ENCODE results near the gene LELP1.

Gene LELP1

GRCh38 chr1:153251087-153251486 lies 47.9 kb downstream of the LELP1 start:
- no peak overlapping the region for H3K4me2 ChIP-seq (ENCODE audit: insufficient read depth, low read length)
- TF ChIP-seq CTCF (IDR thresholded peaks at IDR 0.05; ENCODE audit: borderline replicate concordance, extremely low read depth, low read length, poor library complexity, severe bottlenecking) (no peak), EZH2 (IDR thresholded peaks at IDR 0.05; ENCODE audit: borderline replicate concordance, low read depth, low read length, severe bottlenecking) (no peak)
- H4K20me1 ChIP-seq (ENCODE audit: insufficient read depth, low read length) = no peaks in the 10 kb centered on the region
- no peaks in the 10 kb centered on the region for H3K4me1 ChIP-seq (ENCODE audit: insufficient read depth, low read length)
- no peaks in the 10 kb centered on the region for H3K36me3 ChIP-seq (ENCODE audit: insufficient read depth, low read length)
- H3K27ac ChIP-seq (ENCODE audit: low read length) = no peak overlapping the region
- no peak overlapping the region for H2AFZ ChIP-seq (ENCODE audit: low read depth, low read length)
- ATAC-seq (ENCODE audit: insufficient read depth, low read depth) = no peak
- no peaks in the 10 kb centered on the region for H3K9me3 ChIP-seq (ENCODE audit: insufficient read depth, low read length, severe bottlenecking)
- no peak for DNase-seq
- H3K9ac ChIP-seq (ENCODE audit: low read depth, low read length) = no peak overlapping the region
- H3K79me2 ChIP-seq (ENCODE audit: insufficient read depth, low read length) = no peaks in the 10 kb centered on the region
- H3K27me3 ChIP-seq (ENCODE audit: insufficient read depth, low read length, poor library complexity) = no peaks in the 10 kb centered on the region
- H3K4me3 ChIP-seq (ENCODE audit: low read depth in 1 of 2, low read length in 2 of 2) = no peak overlapping the region

- Histone ChIP-seq H3K4me3 (ENCODE audit: low read depth in 1 of 2, low read length in 2 of 2) (no peak overlapping the region), H2AFZ (ENCODE audit: low read depth, low read length) (no peak overlapping the region), H4K20me1 (ENCODE audit: insufficient read depth, low read length) (no peaks in the 10 kb centered on the region), H3K4me2 (ENCODE audit: insufficient read depth, low read length) (no peak overlapping the region), H3K27ac (ENCODE audit: low read length) (no peak overlapping the region), H3K9ac (ENCODE audit: low read depth, low read length) (no peak overlapping the region), H3K9me3 (ENCODE audit: insufficient read depth, low read length, severe bottlenecking) (no peaks in the 10 kb centered on the region), H3K4me1 (ENCODE audit: insufficient read depth, low read length) (no peaks in the 10 kb centered on the region), H3K36me3 (ENCODE audit: insufficient read depth, low read length) (no peaks in the 10 kb centered on the region), H3K27me3 (ENCODE audit: insufficient read depth, low read length, poor library complexity) (no peaks in the 10 kb centered on the region), H3K79me2 (ENCODE audit: insufficient read depth, low read length) (no peaks in the 10 kb centered on the region)
- TF ChIP-seq CTCF (IDR thresholded peaks at IDR 0.05; ENCODE audit: borderline replicate concordance, extremely low read depth, low read length, poor library complexity, severe bottlenecking) (no peak), EZH2 (IDR thresholded peaks at IDR 0.05; ENCODE audit: borderline replicate concordance, low read depth, low read length, severe bottlenecking) (no peak)
- no peak for ATAC-seq (ENCODE audit: insufficient read depth, low read depth)
- DNase-seq = no peak
These were observed 48.3 kb downstream of the LELP1 start for GRCh38 chr1:153251562-153251961.

GRCh38 chr1:153251988-153252387 lies 48.8 kb downstream of the LELP1 start:
- H3K4me2 ChIP-seq (ENCODE audit: insufficient read depth, low read length) = no peak overlapping the region
- H3K79me2 ChIP-seq (ENCODE audit: insufficient read depth, low read length) = no peaks in the 10 kb centered on the region

More at GRCh38 chr1:153251988-153252387, 48.8 kb downstream of the LELP1 start:
- DNase-seq (no peak), ATAC-seq (ENCODE audit: insufficient read depth, low read depth) (no peak)
- Histone ChIP-seq H3K9ac (ENCODE audit: low read depth, low read length) (no peak overlapping the region), H3K27me3 (ENCODE audit: insufficient read depth, low read length, poor library complexity) (no peaks in the 10 kb centered on the region), H3K36me3 (ENCODE audit: insufficient read depth, low read length) (no peaks in the 10 kb centered on the region), H3K9me3 (ENCODE audit: insufficient read depth, low read length, severe bottlenecking) (no peaks in the 10 kb centered on the region), H3K27ac (ENCODE audit: low read length) (no peak overlapping the region), H4K20me1 (ENCODE audit: insufficient read depth, low read length) (no peaks in the 10 kb centered on the region), H3K4me3 (ENCODE audit: low read depth in 1 of 2, low read length in 2 of 2) (no peak overlapping the region), H3K4me1 (ENCODE audit: insufficient read depth, low read length) (no peaks in the 10 kb centered on the region), H2AFZ (ENCODE audit: low read depth, low read length) (no peak overlapping the region)
- TF ChIP-seq EZH2 (IDR thresholded peaks at IDR 0.05; ENCODE audit: borderline replicate concordance, low read depth, low read length, severe bottlenecking) (no peak), CTCF (IDR thresholded peaks at IDR 0.05; ENCODE audit: borderline replicate concordance, extremely low read depth, low read length, poor library complexity, severe bottlenecking) (no peak)
